Measurements from ENCODE around the gene TSC22D4. TPM values are rescaled to one million over a fixed set of nuclear protein-coding genes. Genes with fewer than 3 reads are reported as not detected.

The TSC22D4 gene
- total RNA-seq, 1 donor: 18.5 TPM

DNA sequence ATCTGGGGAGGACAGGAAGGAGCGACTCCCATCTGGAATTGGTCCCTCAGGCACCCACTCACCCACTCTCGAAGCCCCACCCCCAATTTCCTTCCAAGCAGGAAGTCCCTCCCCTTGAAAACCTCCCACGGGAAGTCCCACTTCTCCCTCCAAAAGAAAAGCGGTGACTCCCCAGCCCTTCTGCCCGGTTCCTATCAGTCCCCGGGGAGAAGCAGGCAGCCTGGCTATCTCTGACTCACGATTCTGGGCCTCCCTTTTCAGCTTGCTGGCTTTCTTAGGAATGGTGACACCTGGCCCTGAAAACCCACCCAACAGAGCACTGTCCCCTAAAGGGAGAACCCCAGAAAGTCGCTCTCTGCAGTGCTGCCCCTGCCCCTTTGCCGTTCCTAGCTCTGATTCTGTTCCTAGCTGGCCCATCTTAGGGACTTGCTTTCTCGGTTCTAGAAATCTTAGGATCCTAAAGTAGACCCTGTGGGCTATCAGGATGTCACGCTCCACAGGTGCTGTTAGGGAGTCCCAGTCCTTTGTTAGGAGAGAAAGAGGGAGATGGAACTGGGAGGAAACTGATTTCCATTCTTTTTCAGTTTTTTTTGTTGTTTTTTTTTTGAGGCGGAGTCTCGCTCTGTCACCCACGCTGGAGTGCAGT, 6.0 kb downstream of the TSC22D4 start:
- DNase-seq (ENCODE audit: insufficient read length, low spot score, missing footprints): peak; percentile 99
- peaks cover 21% of the 10 kb centered on the region for H3K4me1 ChIP-seq (ENCODE audit: insufficient read depth, low read length)
- no peak overlapping the region for H3K4me2 ChIP-seq (ENCODE audit: insufficient read depth, low read length)
- H3K4me3 ChIP-seq (ENCODE audit: insufficient read depth, low read length): no peak overlapping the region
- peaks cover 40% of the 10 kb centered on the region for H4K20me1 ChIP-seq (ENCODE audit: insufficient read depth, low read length)
- H3K79me2 ChIP-seq (ENCODE audit: insufficient read depth, low read length): peaks cover 55% of the 10 kb centered on the region
- H3K27me3 ChIP-seq (ENCODE audit: insufficient read depth, low read length): no peaks in the 10 kb centered on the region
- no peak overlapping the region for H3K27ac ChIP-seq (ENCODE audit: low read depth, low read length)
- H2AFZ ChIP-seq (ENCODE audit: low read length): no peak overlapping the region
- no peaks in the 10 kb centered on the region for H3K9me3 ChIP-seq (ENCODE audit: low read depth, low read length)
- TF ChIP-seq, protein P1, sequence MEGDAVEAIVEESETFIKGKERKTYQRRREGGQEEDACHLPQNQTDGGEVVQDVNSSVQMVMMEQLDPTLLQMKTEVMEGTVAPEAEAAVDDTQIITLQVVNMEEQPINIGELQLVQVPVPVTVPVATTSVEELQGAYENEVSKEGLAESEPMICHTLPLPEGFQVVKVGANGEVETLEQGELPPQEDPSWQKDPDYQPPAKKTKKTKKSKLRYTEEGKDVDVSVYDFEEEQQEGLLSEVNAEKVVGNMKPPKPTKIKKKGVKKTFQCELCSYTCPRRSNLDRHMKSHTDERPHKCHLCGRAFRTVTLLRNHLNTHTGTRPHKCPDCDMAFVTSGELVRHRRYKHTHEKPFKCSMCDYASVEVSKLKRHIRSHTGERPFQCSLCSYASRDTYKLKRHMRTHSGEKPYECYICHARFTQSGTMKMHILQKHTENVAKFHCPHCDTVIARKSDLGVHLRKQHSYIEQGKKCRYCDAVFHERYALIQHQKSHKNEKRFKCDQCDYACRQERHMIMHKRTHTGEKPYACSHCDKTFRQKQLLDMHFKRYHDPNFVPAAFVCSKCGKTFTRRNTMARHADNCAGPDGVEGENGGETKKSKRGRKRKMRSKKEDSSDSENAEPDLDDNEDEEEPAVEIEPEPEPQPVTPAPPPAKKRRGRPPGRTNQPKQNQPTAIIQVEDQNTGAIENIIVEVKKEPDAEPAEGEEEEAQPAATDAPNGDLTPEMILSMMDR (IDR thresholded peaks at IDR 0.05; ENCODE audit: extremely low read depth, low read depth, low read length): no peak
- peaks cover 15% of the 10 kb centered on the region for H3K36me3 ChIP-seq (ENCODE audit: insufficient read depth, low read length)

DNA sequence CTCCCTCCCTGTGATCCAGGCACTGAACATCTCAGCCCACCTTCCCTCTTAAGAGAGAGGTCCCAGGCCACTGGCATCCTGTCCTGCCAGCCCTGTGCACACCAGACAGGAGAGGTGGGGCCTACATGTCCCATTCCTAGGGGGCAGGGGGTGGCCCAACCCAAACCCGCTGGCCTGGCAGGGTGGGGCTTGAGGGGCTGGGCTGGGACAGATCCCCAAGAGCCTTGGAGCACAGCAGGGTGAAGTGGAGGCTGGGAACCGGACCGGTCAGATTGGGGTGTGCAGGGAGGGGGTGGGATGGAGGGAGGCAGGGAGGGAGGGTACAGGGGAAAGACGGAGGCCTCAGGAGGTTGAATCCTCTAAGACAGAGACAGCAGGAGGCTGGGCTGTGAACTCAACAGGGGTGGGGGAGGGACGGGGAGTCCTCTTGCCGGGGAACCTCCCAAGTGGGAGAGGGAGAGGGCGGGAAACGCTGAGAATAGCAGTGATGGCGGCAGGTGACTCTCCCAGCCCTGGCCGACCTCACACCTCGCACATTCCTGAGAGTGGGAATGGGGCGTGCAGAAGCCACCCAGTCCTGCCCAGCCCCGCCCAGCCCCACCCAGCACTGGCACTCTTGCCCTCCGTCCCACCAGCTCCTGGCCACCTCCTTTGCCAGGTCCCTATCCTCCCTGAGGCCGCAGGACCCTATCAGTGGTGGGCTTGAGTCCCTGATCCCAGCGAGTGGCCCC, 6.7 kb downstream of the TSC22D4 start:
- peaks cover 21% of the 10 kb centered on the region for H3K4me1 ChIP-seq (ENCODE audit: insufficient read depth, low read length)
- H3K4me2 ChIP-seq (ENCODE audit: insufficient read depth, low read length): no peak overlapping the region
- no peak for DNase-seq (ENCODE audit: insufficient read length, low spot score, missing footprints)

DNA sequence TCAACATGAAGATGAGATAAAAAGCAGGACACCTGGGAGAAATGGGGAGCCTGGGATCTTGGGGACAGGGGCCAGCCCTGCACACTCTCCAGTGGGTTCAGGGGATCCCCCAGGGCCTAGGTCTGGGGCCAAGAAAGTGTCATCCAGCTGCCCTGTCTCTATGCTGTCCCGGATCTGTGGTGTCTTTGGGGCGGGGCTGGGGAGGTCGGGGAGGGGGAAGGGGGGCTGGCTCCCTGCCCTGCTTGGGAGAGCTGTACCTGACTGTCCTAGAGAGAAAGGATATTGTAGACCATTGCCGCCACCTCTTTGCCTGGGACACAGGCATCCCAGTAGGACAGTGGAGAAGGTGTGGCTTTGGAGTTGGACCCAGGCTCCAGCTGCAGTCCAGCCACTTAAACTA, 8.0 kb downstream of the TSC22D4 start:
- no peak overlapping the region for H2AFZ ChIP-seq (ENCODE audit: low read length)
- TF ChIP-seq, protein P1 (IDR thresholded peaks at IDR 0.05; ENCODE audit: extremely low read depth, low read depth, low read length): no peak
- H3K9me3 ChIP-seq (ENCODE audit: low read depth, low read length): no peaks in the 10 kb centered on the region
- H3K4me2 ChIP-seq (ENCODE audit: insufficient read depth, low read length): no peak overlapping the region
- peaks cover 12% of the 10 kb centered on the region for H3K4me1 ChIP-seq (ENCODE audit: insufficient read depth, low read length)
- H3K27me3 ChIP-seq (ENCODE audit: insufficient read depth, low read length): no peaks in the 10 kb centered on the region
- DNase-seq (ENCODE audit: insufficient read length, low spot score, missing footprints): peak; percentile 49
- peaks cover 12% of the 10 kb centered on the region for H3K36me3 ChIP-seq (ENCODE audit: insufficient read depth, low read length)
- no peak overlapping the region for H3K27ac ChIP-seq (ENCODE audit: low read depth, low read length)
- no peak overlapping the region for H3K4me3 ChIP-seq (ENCODE audit: insufficient read depth, low read length)
- H4K20me1 ChIP-seq (ENCODE audit: insufficient read depth, low read length): peaks cover 25% of the 10 kb centered on the region
- peaks cover 38% of the 10 kb centered on the region for H3K79me2 ChIP-seq (ENCODE audit: insufficient read depth, low read length)

More for the DNA sequence above, 6.7 kb downstream of the TSC22D4 start:
- Histone ChIP-seq H3K4me3 (ENCODE audit: insufficient read depth, low read length) (no peak overlapping the region), H3K36me3 (ENCODE audit: insufficient read depth, low read length) (peaks cover 17% of the 10 kb centered on the region), H3K27me3 (ENCODE audit: insufficient read depth, low read length) (no peaks in the 10 kb centered on the region), H3K9me3 (ENCODE audit: low read depth, low read length) (no peaks in the 10 kb centered on the region), H4K20me1 (ENCODE audit: insufficient read depth, low read length) (peaks cover 37% of the 10 kb centered on the region), H3K27ac (ENCODE audit: low read depth, low read length) (no peak overlapping the region), H3K79me2 (ENCODE audit: insufficient read depth, low read length) (peaks cover 50% of the 10 kb centered on the region), H2AFZ (ENCODE audit: low read length) (no peak overlapping the region)
- TF ChIP-seq, protein P1 (IDR thresholded peaks at IDR 0.05; ENCODE audit: extremely low read depth, low read depth, low read length): no peak
